ENCODE measurements around the gene SCLT1. TPM values are rescaled to one million over a fixed set of nuclear protein-coding genes. Genes with fewer than 3 reads are reported as not detected.

Gene SCLT1
- total and polyA plus RNA-seq, 3 donors from 2014 or later, result 5.9 to 25.3 (median 17.5) TPM

GRCh38 chr4:129064717-129065116 lies 28.6 kb downstream of the SCLT1 start:
- intact Hi-C loops (cut with DNase I; ENCODE audit: low total_unique reads), result no loop called here

GRCh38 chr4:129063640-129064039 lies 29.7 kb downstream of the SCLT1 start:
- Histone ChIP-seq H3K27ac (no peak overlapping the region), H3K4me1 (no peaks in the 10 kb centered on the region), H3K36me3 (ENCODE audit: low read depth, missing control alignments) (no peaks in the 10 kb centered on the region), H3K27me3 (no peaks in the 10 kb centered on the region), H3K4me3 (no peak overlapping the region), H3K9me3 (no peaks in the 10 kb centered on the region)
- DNase-seq, result no peak
- TF ChIP-seq POLR2A (IDR thresholded peaks at IDR 0.05) (no peak), CTCF (IDR thresholded peaks at IDR 0.05) (no peak)
- WGBS, 2 donors, result 90 to 97% methylated on average over 2 of the region's 2 CpGs
- intact Hi-C loops (cut with DNase I; ENCODE audit: low total_unique reads), result no loop called here

More at GRCh38 chr4:129064717-129065116, 28.6 kb downstream of the SCLT1 start:
- Histone ChIP-seq H3K4me1 (no peaks in the 10 kb centered on the region), H3K27ac (no peak overlapping the region), H3K9me3 (no peaks in the 10 kb centered on the region), H3K27me3 (no peaks in the 10 kb centered on the region), H3K36me3 (ENCODE audit: low read depth, missing control alignments) (no peaks in the 10 kb centered on the region), H3K4me3 (no peak overlapping the region)
- TF ChIP-seq CTCF (IDR thresholded peaks at IDR 0.05) (no peak), POLR2A (IDR thresholded peaks at IDR 0.05) (no peak)
- DNase-seq, result no peak

- DNase-seq, result no peak
- Histone ChIP-seq H3K27me3 (no peaks in the 10 kb centered on the region), H3K4me1 (no peaks in the 10 kb centered on the region), H3K4me3 (no peak overlapping the region), H3K27ac (no peak overlapping the region), H3K36me3 (ENCODE audit: low read depth, missing control alignments) (no peaks in the 10 kb centered on the region), H3K9me3 (no peaks in the 10 kb centered on the region)
- WGBS, 2 donors, result 94 to 98% methylated on average over 3 of the region's 3 CpGs
- intact Hi-C loops (cut with DNase I; ENCODE audit: low total_unique reads), result no loop called here
- TF ChIP-seq POLR2A (IDR thresholded peaks at IDR 0.05) (no peak), CTCF (IDR thresholded peaks at IDR 0.05) (no peak)
Observed at GRCh38 chr4:129062580-129062979, 30.8 kb downstream of the SCLT1 start.

GRCh38 chr4:129059028-129059427 lies 34.3 kb downstream of the SCLT1 start:
- Histone ChIP-seq H3K27ac (no peak overlapping the region), H3K4me1 (no peaks in the 10 kb centered on the region), H3K4me3 (no peak overlapping the region), H3K36me3 (ENCODE audit: low read depth, missing control alignments) (no peaks in the 10 kb centered on the region), H3K27me3 (no peaks in the 10 kb centered on the region), H3K9me3 (no peaks in the 10 kb centered on the region)
- intact Hi-C loops (cut with DNase I; ENCODE audit: low total_unique reads), result no loop called here
- TF ChIP-seq CTCF (IDR thresholded peaks at IDR 0.05) (no peak), POLR2A (IDR thresholded peaks at IDR 0.05) (no peak)
- no peak for DNase-seq

- no peaks in the 10 kb centered on the region for H3K27me3 ChIP-seq
- H3K36me3 ChIP-seq (ENCODE audit: low read depth, missing control alignments), result no peaks in the 10 kb centered on the region
- DNase-seq, result no peak
- TF ChIP-seq POLR2A (IDR thresholded peaks at IDR 0.05) (no peak), CTCF (IDR thresholded peaks at IDR 0.05) (no peak)
- intact Hi-C loops (cut with DNase I; ENCODE audit: low total_unique reads), result no loop called here
- no peak overlapping the region for H3K4me3 ChIP-seq
- 93 to 96% methylated on average over 1 of the region's 1 CpG for WGBS, 2 donors
- H3K27ac ChIP-seq, result no peak overlapping the region
- no peaks in the 10 kb centered on the region for H3K9me3 ChIP-seq
- H3K4me1 ChIP-seq, result no peaks in the 10 kb centered on the region
Observed at GRCh38 chr4:129046055-129046959, 47.0 kb downstream of the SCLT1 start.

All from testis (tissue), 3 donors.